ENCODE measurements around the gene CTNNA3. TPM values are rescaled to one million over a fixed set of nuclear protein-coding genes. Genes with fewer than 3 reads are reported as not detected.

CTNNA3 gene
- total and polyA plus RNA-seq, 2 donors (not counting 1 experiment from before 2014, with no cell fraction given): not detected

GRCh38 chr10:67250686-67251085, 445.3 kb downstream of the CTNNA3 start:
- H3K36me3 ChIP-seq (ENCODE audit: control insufficient read depth, insufficient read depth, low read length): no peaks in the 10 kb centered on the region
- no peaks in the 10 kb centered on the region for H4K20me1 ChIP-seq (ENCODE audit: control insufficient read depth, extremely low read depth, insufficient read depth, low read length)
- H3K27me3 ChIP-seq (ENCODE audit: control insufficient read depth, insufficient read depth, low read length): no peaks in the 10 kb centered on the region
- no peak for DNase-seq (ENCODE audit: low read depth in 2 of 2)
- H2AFZ ChIP-seq (ENCODE audit: low read length): no peak overlapping the region
- H3K27ac ChIP-seq (ENCODE audit: insufficient read depth, low read length): no peak overlapping the region
- no peaks in the 10 kb centered on the region for H3K9me3 ChIP-seq (ENCODE audit: control insufficient read depth, insufficient read depth, low read depth, low read length)
- H3K4me2 ChIP-seq (ENCODE audit: extremely low read depth, insufficient read depth, low read length): no peak overlapping the region
- no peaks in the 10 kb centered on the region for H3K79me2 ChIP-seq (ENCODE audit: control insufficient read depth, insufficient read depth, low read length)
- no peak overlapping the region for H3K4me3 ChIP-seq (replicated peaks in 1 of 4; ENCODE audit: control extremely low read depth in 1 of 4, insufficient read depth in 1 of 4, low read depth in 3 of 4, low read length in 4 of 4)
- H3K4me1 ChIP-seq (ENCODE audit: control insufficient read depth, extremely low read depth, insufficient read depth, low read length): no peaks in the 10 kb centered on the region
- no peak for TF ChIP-seq CTCF (conservative IDR thresholded peaks at IDR 0.05 in 1 of 2, IDR thresholded peaks at IDR 0.05 in 1 of 2; ENCODE audit: low read depth in 1 of 2, low read length in 2 of 2)
- TF ChIP-seq EZH2 (IDR thresholded peaks at IDR 0.05; ENCODE audit: low read length, missing control alignments): no peak
- no peak overlapping the region for H3K9ac ChIP-seq (ENCODE audit: insufficient read depth, low read length)

- no peaks in the 10 kb centered on the region for H3K36me3 ChIP-seq (ENCODE audit: control insufficient read depth, insufficient read depth, low read length)
- no peaks in the 10 kb centered on the region for H3K79me2 ChIP-seq (ENCODE audit: control insufficient read depth, insufficient read depth, low read length)
- no peak overlapping the region for H3K4me3 ChIP-seq (replicated peaks in 1 of 4; ENCODE audit: control extremely low read depth in 1 of 4, insufficient read depth in 1 of 4, low read depth in 3 of 4, low read length in 4 of 4)
- no peaks in the 10 kb centered on the region for H3K27me3 ChIP-seq (ENCODE audit: control insufficient read depth, insufficient read depth, low read length)
- TF ChIP-seq EZH2 (IDR thresholded peaks at IDR 0.05; ENCODE audit: low read length, missing control alignments): no peak
- TF ChIP-seq CTCF (conservative IDR thresholded peaks at IDR 0.05 in 1 of 2, IDR thresholded peaks at IDR 0.05 in 1 of 2; ENCODE audit: low read depth in 1 of 2, low read length in 2 of 2): no peak
- H3K4me1 ChIP-seq (ENCODE audit: control insufficient read depth, extremely low read depth, insufficient read depth, low read length): no peaks in the 10 kb centered on the region
- H3K4me2 ChIP-seq (ENCODE audit: extremely low read depth, insufficient read depth, low read length): no peak overlapping the region
- no peak for DNase-seq (ENCODE audit: low read depth in 2 of 2)
- no peak overlapping the region for H3K9ac ChIP-seq (ENCODE audit: insufficient read depth, low read length)
- H4K20me1 ChIP-seq (ENCODE audit: control insufficient read depth, extremely low read depth, insufficient read depth, low read length): no peaks in the 10 kb centered on the region
- no peak overlapping the region for H3K27ac ChIP-seq (ENCODE audit: insufficient read depth, low read length)
- H3K9me3 ChIP-seq (ENCODE audit: control insufficient read depth, insufficient read depth, low read depth, low read length): no peaks in the 10 kb centered on the region
- no peak overlapping the region for H2AFZ ChIP-seq (ENCODE audit: low read length)
Measured at GRCh38 chr10:67246066-67246555, 449.9 kb downstream of the CTNNA3 start.

GRCh38 chr10:67242528-67242927, 453.5 kb downstream of the CTNNA3 start:
- Histone ChIP-seq H3K9me3 (ENCODE audit: control insufficient read depth, insufficient read depth, low read depth, low read length) (no peaks in the 10 kb centered on the region), H3K36me3 (ENCODE audit: control insufficient read depth, insufficient read depth, low read length) (no peaks in the 10 kb centered on the region), H2AFZ (ENCODE audit: low read length) (no peak overlapping the region), H3K4me1 (ENCODE audit: control insufficient read depth, extremely low read depth, insufficient read depth, low read length) (no peaks in the 10 kb centered on the region), H3K9ac (ENCODE audit: insufficient read depth, low read length) (no peak overlapping the region), H3K4me3 (replicated peaks in 1 of 4; ENCODE audit: control extremely low read depth in 1 of 4, insufficient read depth in 1 of 4, low read depth in 3 of 4, low read length in 4 of 4) (no peak overlapping the region), H3K79me2 (ENCODE audit: control insufficient read depth, insufficient read depth, low read length) (no peaks in the 10 kb centered on the region), H3K27ac (ENCODE audit: insufficient read depth, low read length) (no peak overlapping the region), H3K4me2 (ENCODE audit: extremely low read depth, insufficient read depth, low read length) (no peak overlapping the region), H3K27me3 (ENCODE audit: control insufficient read depth, insufficient read depth, low read length) (no peaks in the 10 kb centered on the region), H4K20me1 (ENCODE audit: control insufficient read depth, extremely low read depth, insufficient read depth, low read length) (no peaks in the 10 kb centered on the region)
- no peak for TF ChIP-seq EZH2 (IDR thresholded peaks at IDR 0.05; ENCODE audit: low read length, missing control alignments)
- no peak for TF ChIP-seq CTCF (conservative IDR thresholded peaks at IDR 0.05 in 1 of 2, IDR thresholded peaks at IDR 0.05 in 1 of 2; ENCODE audit: low read depth in 1 of 2, low read length in 2 of 2)
- no peak for DNase-seq (ENCODE audit: low read depth in 2 of 2)
